Stomach (tissue), 9 donors: ENCODE measurements around the gene VILL. TPM values are rescaled to one million over a fixed set of nuclear protein-coding genes. Genes with fewer than 3 reads are reported as not detected.

Experiments used
- DNase-seq, 2 donors: peaks; one replicate each; pipeline versions ENCODE4 v3.0.0 to v3.0.0-alpha.2; 2013 to 2019
- H3K27ac ChIP-seq, 5 donors: fragments of 200-600 bp in 4 of 5; sonication (generic) in 4 of 5; one replicate each; pipeline ENCODE4 v1.5.1; 2013 to 2019; ENCODE audit warnings: mild to moderate bottlenecking in 1 of 5, moderate library complexity in 1 of 5
- H3K27me3 ChIP-seq, 3 donors: fragments of 200-600 bp; sonication (generic); one replicate each; pipeline ENCODE4 v1.5.1; 2017 to 2019; ENCODE audit warnings: mixed run types in 1 of 3
- H3K36me3 ChIP-seq, 4 donors: fragments of 200-600 bp; sonication (generic); 1 replicate in 3 of 4; 2 replicates in 1 of 4; pipeline ENCODE4 v1.5.1; 2016 to 2019
- H3K4me1 ChIP-seq, 4 donors: fragments of 200-600 bp; sonication (generic); one replicate each; pipeline ENCODE4 v1.5.1; 2016 to 2019
- H3K4me3 ChIP-seq, 4 donors: fragments of 200-600 bp; sonication (generic) in 3 of 4; one replicate each; pipeline ENCODE4 v1.5.1; 2016 to 2019; ENCODE audit warnings: mild to moderate bottlenecking in 1 of 4
- H3K9me3 ChIP-seq, 4 donors: fragments of 200-600 bp; sonication (generic); one replicate each; pipeline ENCODE4 v1.5.1; 2016 to 2019
- CTCF ChIP-seq, 7 experiments: fragments of 450-650 bp in 4 of 7; fragments of 200-600 bp in 3 of 7; sonication (generic) in 3 of 7; IDR thresholded peaks; one replicate each; pipeline ENCODE4 v1.5.1; 2016 to 2019; ENCODE audit warnings: antibody characterized with exemption in 7 of 7, control low read depth in 2 of 7, mild to moderate bottlenecking in 1 of 7
- EP300 ChIP-seq: sonication (generic); formaldehyde crosslinking; IDR thresholded peaks from one replicate; pipeline ENCODE4 v1.6.1; 2017; ENCODE audit warnings: antibody characterized with exemption
- POLR2A ChIP-seq, 4 donors: fragments of 450-650 bp; IDR thresholded peaks; one replicate each; pipeline ENCODE4 v1.6.1; 2016; ENCODE audit warnings: antibody characterized with exemption in 4 of 4, control low read depth in 2 of 4, mild to moderate bottlenecking in 1 of 4, moderate library complexity in 1 of 4
- POLR2AphosphoS5 ChIP-seq, 3 donors: sonication (generic); formaldehyde crosslinking; IDR thresholded peaks; one replicate each; pipeline ENCODE4 v1.6.1; 2016; ENCODE audit warnings: antibody characterized with exemption in 3 of 3
- WGBS, 5 donors: extraction: QIAGEN DNeasy Blood & Tissue Kit in 3 of 5; methylation state at CpG; one replicate each; pipeline versions ENCODE4 v1.1.5 to v1.1.7; 2013 to 2018; 5-methylcytosine and 5-hydroxymethylcytosine counted together
- intact Hi-C: fragments of 100-400 bp; cut with DNase I; formaldehyde crosslinking; loops from one replicate; pipeline ENCODE4 v1.15.1; 2023; ENCODE audit warnings: low total_unique reads
- polyA plus RNA-seq, 3 donors: library from polyadenylated mRNA; stranded (reverse); fragments of 200-250 nt; gene quantifications; one replicate each; pipeline ENCODE4 v1.2.3, GENCODE V29; 2013
- total RNA-seq, 5 donors: library from RNA; depleted of rRNA; stranded (reverse); fragments of >200 nt; gene quantifications; one replicate each; pipeline versions ENCODE4 v1.1.0 to v1.2.3, GENCODE V29; 2014 to 2016
- donor health status: healthy with polysubstance abuse.
- donor health status: Bipolar disorder and iron deficiency.
- donor health status: healthy.

VILL gene
- total and polyA plus RNA-seq, 8 donors: 24.1 to 202 (median 84.2) TPM

GRCh38 chr3:38016847-38017444 lies 26.4 kb downstream of the VILL start:
- peaks cover 0 to 8% (median 4%) of the 10 kb centered on the region in 4 donors for H3K4me1 ChIP-seq
- TF ChIP-seq CTCF (IDR thresholded peaks at IDR 0.05) (no peak), POLR2A (IDR thresholded peaks at IDR 0.05) (no peak), POLR2AphosphoS5 (IDR thresholded peaks at IDR 0.05) (no peak), EP300 (no peak)
- peaks cover 15 to 82% (median 66%) of the 10 kb centered on the region in 4 donors for H3K36me3 ChIP-seq
- H3K4me3 ChIP-seq: no peak overlapping the region
- no peaks in the 10 kb centered on the region for H3K27me3 ChIP-seq
- no peak for DNase-seq
- intact Hi-C loops: no loop called here
- WGBS, 5 donors: 77 to 100% (median 78%) methylated on average over 6 of the region's 6 CpGs
- H3K27ac ChIP-seq: no peak overlapping the region
- H3K9me3 ChIP-seq: peaks cover 0 to 9% (median 3%) of the 10 kb centered on the region in 4 donors

- 79 to 92% (median 83%) methylated on average over 8 to 9 of the region's 9 CpGs for WGBS, 5 donors
- no peak for DNase-seq
- Histone ChIP-seq H3K4me3 (no peak overlapping the region), H3K36me3 (peaks cover 15 to 75% (median 64%) of the 10 kb centered on the region in 4 donors), H3K4me1 (peaks cover 0 to 13% (median 7%) of the 10 kb centered on the region in 4 donors), H3K27ac (no peak overlapping the region), H3K27me3 (no peaks in the 10 kb centered on the region), H3K9me3 (peaks cover 0 to 9% (median 3%) of the 10 kb centered on the region in 4 donors)
- intact Hi-C loops: no loop called here
- TF ChIP-seq EP300 (no peak), POLR2AphosphoS5 (IDR thresholded peaks at IDR 0.05) (no peak), CTCF (IDR thresholded peaks at IDR 0.05) (no peak), POLR2A (IDR thresholded peaks at IDR 0.05) (no peak)
Observed at GRCh38 chr3:38017445-38018295, 27.1 kb downstream of the VILL start.

- no peak overlapping the region for H3K27ac ChIP-seq
- peaks cover 0 to 9% (median 3%) of the 10 kb centered on the region in 4 donors for H3K9me3 ChIP-seq
- H3K4me1 ChIP-seq: peaks cover under 1 to 22% (median 12%) of the 10 kb centered on the region in 4 donors
- no peak for DNase-seq
- H3K27me3 ChIP-seq: no peaks in the 10 kb centered on the region
- intact Hi-C loops: no loop called here
- WGBS, 5 donors: 85 to 88% (median 87%) methylated on average over 11 to 13 of the region's 13 CpGs
- peaks cover 15 to 68% (median 62%) of the 10 kb centered on the region in 4 donors for H3K36me3 ChIP-seq
- no peak overlapping the region for H3K4me3 ChIP-seq
- no peak for TF ChIP-seq EP300
- no peak for TF ChIP-seq POLR2A (IDR thresholded peaks at IDR 0.05)
- no peak for TF ChIP-seq CTCF (IDR thresholded peaks at IDR 0.05)
- TF ChIP-seq POLR2AphosphoS5 (IDR thresholded peaks at IDR 0.05): no peak
Observed at GRCh38 chr3:38018296-38019266, 28.0 kb downstream of the VILL start.
